B cell (primary cell): ENCODE measurements around the gene PSMG3.

Experiments used
- EZH2 ChIP-seq: IDR thresholded peaks from 2 replicates; pipeline ENCODE4 v1.6.1; 2012; ENCODE audit warnings: borderline replicate concordance, low read depth, mild to moderate bottlenecking, moderate library complexity, low read length; ENCODE audit not compliant: insufficient read depth, poor library complexity, severe bottlenecking
- TF ChIP-seq, protein P1 (sequence below): fragments of 200-600 bp; IDR thresholded peaks from one replicate; pipeline ENCODE4 v1.8.0; 2022; ENCODE audit warnings: antibody characterized with exemption, mild to moderate bottlenecking

- TF ChIP-seq, protein P1, sequence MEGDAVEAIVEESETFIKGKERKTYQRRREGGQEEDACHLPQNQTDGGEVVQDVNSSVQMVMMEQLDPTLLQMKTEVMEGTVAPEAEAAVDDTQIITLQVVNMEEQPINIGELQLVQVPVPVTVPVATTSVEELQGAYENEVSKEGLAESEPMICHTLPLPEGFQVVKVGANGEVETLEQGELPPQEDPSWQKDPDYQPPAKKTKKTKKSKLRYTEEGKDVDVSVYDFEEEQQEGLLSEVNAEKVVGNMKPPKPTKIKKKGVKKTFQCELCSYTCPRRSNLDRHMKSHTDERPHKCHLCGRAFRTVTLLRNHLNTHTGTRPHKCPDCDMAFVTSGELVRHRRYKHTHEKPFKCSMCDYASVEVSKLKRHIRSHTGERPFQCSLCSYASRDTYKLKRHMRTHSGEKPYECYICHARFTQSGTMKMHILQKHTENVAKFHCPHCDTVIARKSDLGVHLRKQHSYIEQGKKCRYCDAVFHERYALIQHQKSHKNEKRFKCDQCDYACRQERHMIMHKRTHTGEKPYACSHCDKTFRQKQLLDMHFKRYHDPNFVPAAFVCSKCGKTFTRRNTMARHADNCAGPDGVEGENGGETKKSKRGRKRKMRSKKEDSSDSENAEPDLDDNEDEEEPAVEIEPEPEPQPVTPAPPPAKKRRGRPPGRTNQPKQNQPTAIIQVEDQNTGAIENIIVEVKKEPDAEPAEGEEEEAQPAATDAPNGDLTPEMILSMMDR = no peak
- TF ChIP-seq EZH2 = no peak
Observed at GRCh38 chr7:1601956-1602355, 32.1 kb upstream of the PSMG3 start.
